Embryonic facial prominence (tissue), 1 donor: ENCODE results near the gene NXPH3.

Experiments
- DNase-seq: peaks from one replicate; pipeline ENCODE4 v3.0.0-alpha.2; 2016; ENCODE audit errors: extremely low spot score

NXPH3 gene

GRCh38 chr17:49592263-49592662 lies 16.6 kb downstream of the NXPH3 start:
- DNase-seq = no peak

GRCh38 chr17:49595328-49595727 lies 19.7 kb downstream of the NXPH3 start:
- DNase-seq = no peak

GRCh38 chr17:49595980-49596379 lies 20.3 kb downstream of the NXPH3 start:
- DNase-seq = no peak

GRCh38 chr17:49596613-49597244 lies 21.1 kb downstream of the NXPH3 start:
- DNase-seq = no peak

- no peak for DNase-seq
Measured at GRCh38 chr17:49597436-49597835, 21.8 kb downstream of the NXPH3 start.

- no peak for DNase-seq
Measured at GRCh38 chr17:49597928-49598655, 22.4 kb downstream of the NXPH3 start.

GRCh38 chr17:49598918-49599317 lies 23.2 kb downstream of the NXPH3 start:
- no peak for DNase-seq

- no peak for DNase-seq
Measured at GRCh38 chr17:49600949-49601348, 25.3 kb downstream of the NXPH3 start.

- no peak for DNase-seq
Measured at GRCh38 chr17:49602783-49603182, 27.1 kb downstream of the NXPH3 start.

GRCh38 chr17:49603238-49603637 lies 27.6 kb downstream of the NXPH3 start:
- no peak for DNase-seq

- no peak for DNase-seq
Measured at GRCh38 chr17:49603720-49604119, 28.0 kb downstream of the NXPH3 start.

GRCh38 chr17:49604314-49604869 lies 28.7 kb downstream of the NXPH3 start:
- DNase-seq = no peak

- DNase-seq = no peak
Measured at GRCh38 chr17:49610883-49611584, 35.4 kb downstream of the NXPH3 start.

GRCh38 chr17:49612726-49613125 lies 37.1 kb downstream of the NXPH3 start:
- DNase-seq = no peak

- no peak for DNase-seq
Measured at GRCh38 chr17:49613182-49613800, 37.6 kb downstream of the NXPH3 start.

GRCh38 chr17:49616086-49616485 lies 40.4 kb downstream of the NXPH3 start:
- no peak for DNase-seq

- no peak for DNase-seq
Measured at GRCh38 chr17:49616601-49617131, 41.0 kb downstream of the NXPH3 start.

GRCh38 chr17:49618028-49618611 lies 42.4 kb downstream of the NXPH3 start:
- no peak for DNase-seq

GRCh38 chr17:49621420-49621819 lies 45.7 kb downstream of the NXPH3 start:
- no peak for DNase-seq

GRCh38 chr17:49621946-49622529 lies 46.4 kb downstream of the NXPH3 start:
- no peak for DNase-seq

GRCh38 chr17:49624896-49625295 lies 49.2 kb downstream of the NXPH3 start:
- no peak for DNase-seq
